MCF 10A (cell line): ENCODE results near the gene ANKK1. TPM values are rescaled to one million over a fixed set of nuclear protein-coding genes. Genes with fewer than 3 reads are reported as not detected.

Experiments
- BruUV-seq: library from RNA; stranded (reverse); fragments of 400-500 nt; replicated peaks from 2 replicates; lab custom pipeline; 2021; lab: Mats Ljungman, UMichigan
- CTCF ChIA-PET: fragments of 300-600 bp; sonication (Branson Sonifier 250); formaldehyde crosslinking; extraction: SDS; loops from one replicate; lab custom pipeline; 2021; ENCODE audit warnings: antibody characterized with exemption, inconsistent platforms; lab: Yijun Ruan, JAX
- POLR2A ChIA-PET: fragments of 300-600, 350-650 bp; sonication (Branson Sonifier 250); formaldehyde crosslinking; extraction: SDS; loops from one replicate; lab custom pipeline; 2020; ENCODE audit warnings: antibody characterized with exemption, inconsistent platforms; lab: Yijun Ruan, JAX
- DNase-seq: peaks from one replicate; pipeline ENCODE4 v3.0.0-alpha.2; 2018; ENCODE audit not compliant: unreplicated experiment
- H3K27ac Mint-ChIP-seq: one replicate; pipeline ENCODE4 v1.8.0; 2022; ENCODE audit warnings: mild to moderate bottlenecking, low read depth, mixed read lengths; ENCODE audit not compliant: unreplicated experiment
- H3K27me3 Mint-ChIP-seq: one replicate; pipeline ENCODE4 v1.8.0; 2022; ENCODE audit warnings: mixed read lengths; ENCODE audit not compliant: insufficient read depth, unreplicated experiment
- H3K36me3 Mint-ChIP-seq: one replicate; pipeline ENCODE4 v1.8.0; 2022; ENCODE audit warnings: mild to moderate bottlenecking, moderate library complexity, mixed read lengths; ENCODE audit not compliant: insufficient read depth, unreplicated experiment
- H3K4me1 Mint-ChIP-seq: one replicate; pipeline ENCODE4 v1.8.0; 2022; ENCODE audit warnings: mixed read lengths; ENCODE audit not compliant: insufficient read depth, unreplicated experiment
- H3K4me3 Mint-ChIP-seq: one replicate; pipeline ENCODE4 v1.8.0; 2022; ENCODE audit warnings: mild to moderate bottlenecking, moderate library complexity, mixed read lengths; ENCODE audit not compliant: unreplicated experiment
- H3K9me3 Mint-ChIP-seq: one replicate; pipeline ENCODE4 v1.8.0; 2022; ENCODE audit warnings: mixed read lengths; ENCODE audit not compliant: unreplicated experiment
- CTCF ChIP-seq: fragments of 200-600 bp; IDR thresholded peaks from one replicate; pipeline ENCODE4 v1.8.0; 2022; ENCODE audit warnings: antibody characterized with exemption, mild to moderate bottlenecking; ENCODE audit not compliant: unreplicated experiment
- intact Hi-C: fragments of 100-400 bp; cut with micrococcal nuclease; formaldehyde crosslinking; loops from 2 replicates; pipeline ENCODE4 v1.14.1; 2022
- total RNA-seq: library from RNA; stranded (reverse); gene quantifications from 2 replicates; pipeline ENCODE4 v1.2.3, GENCODE V29; 2022

The ANKK1 gene
- total RNA-seq, 1 experiment from 2014 or later: 0.47 TPM

- no peak overlapping the region for H3K4me3 Mint-ChIP-seq
- POLR2A ChIA-PET: interaction anchor here (1.0 to 1.4 kb wide), 3 partner anchors 9 to 39 kb away, joined by 3 to 5 read pairs (median 3); no protein-coding TSS in a partner anchor
- no peaks in the 10 kb centered on the region for H3K9me3 Mint-ChIP-seq
- peaks cover 5% of the 10 kb centered on the region for H3K36me3 Mint-ChIP-seq
- BruUV-seq: no TSS peak
- intact Hi-C loops: no loop called here
- no peak for TF ChIP-seq CTCF
- no peak for DNase-seq
- no peak overlapping the region for H3K27ac Mint-ChIP-seq
- CTCF ChIA-PET: interaction anchor here (0.6 to 0.7 kb wide), 2 partner anchors 126 to 413 kb away, joined by 3 read pairs; no protein-coding TSS in a partner anchor
- H3K4me1 Mint-ChIP-seq: peaks cover 36% of the 10 kb centered on the region
- no peaks in the 10 kb centered on the region for H3K27me3 Mint-ChIP-seq
Observed at GRCh38 chr11:113405724-113406478, 18.3 kb downstream of the ANKK1 start.

- intact Hi-C loops: no loop called here
- no TSS peak for BruUV-seq
- CTCF ChIA-PET: no interaction called here
- no peak for TF ChIP-seq CTCF
- no peak overlapping the region for H3K27ac Mint-ChIP-seq
- DNase-seq: no peak
- H3K36me3 Mint-ChIP-seq: peaks cover 5% of the 10 kb centered on the region
- H3K9me3 Mint-ChIP-seq: no peaks in the 10 kb centered on the region
- H3K27me3 Mint-ChIP-seq: no peaks in the 10 kb centered on the region
- POLR2A ChIA-PET: no interaction called here
- peaks cover 23% of the 10 kb centered on the region for H3K4me1 Mint-ChIP-seq
- H3K4me3 Mint-ChIP-seq: no peak overlapping the region
Observed at GRCh38 chr11:113407163-113407562, 19.6 kb downstream of the ANKK1 start.

GRCh38 chr11:113408206-113408605 lies 20.6 kb downstream of the ANKK1 start:
- Mint-ChIP-seq H3K27ac (no peak overlapping the region), H3K9me3 (no peaks in the 10 kb centered on the region), H3K27me3 (no peaks in the 10 kb centered on the region), H3K36me3 (peaks cover 5% of the 10 kb centered on the region), H3K4me3 (no peak overlapping the region), H3K4me1 (peaks cover 23% of the 10 kb centered on the region)
- TF ChIP-seq CTCF: no peak
- intact Hi-C loops: no loop called here
- CTCF ChIA-PET: no interaction called here
- no TSS peak for BruUV-seq
- no peak for DNase-seq
- POLR2A ChIA-PET: no interaction called here

GRCh38 chr11:113408887-113409286 lies 21.3 kb downstream of the ANKK1 start:
- TF ChIP-seq CTCF: no peak
- ChIA-PET CTCF (no interaction called here), POLR2A (interaction anchor here (1.2 kb wide), 1 partner anchor 35 kb away, joined by 3 read pairs; no protein-coding TSS in a partner anchor)
- no peaks in the 10 kb centered on the region for H3K27me3 Mint-ChIP-seq
- H3K27ac Mint-ChIP-seq: no peak overlapping the region
- intact Hi-C loops: no loop called here
- peaks cover 5% of the 10 kb centered on the region for H3K36me3 Mint-ChIP-seq
- H3K9me3 Mint-ChIP-seq: no peaks in the 10 kb centered on the region
- DNase-seq: no peak
- BruUV-seq: no TSS peak
- peaks cover 23% of the 10 kb centered on the region for H3K4me1 Mint-ChIP-seq
- no peak overlapping the region for H3K4me3 Mint-ChIP-seq
